Liver (tissue), 9 donors: ENCODE results near the gene SLC24A3. TPM values are rescaled to one million over a fixed set of nuclear protein-coding genes. Genes with fewer than 3 reads are reported as not detected.
"Not testable (repeated sequence)": the region's sequence is repeated elsewhere in the genome, so short reads cannot be mapped to it uniquely, and the experiment has no call there.

ENCODE experiments used
- DNase-seq: peaks from one replicate; pipeline ENCODE4 v3.0.0-alpha.2; 2017; ENCODE audit warnings: low spot score
- H3K27ac ChIP-seq, 2 donors: one replicate each; pipeline ENCODE4 v1.7.0; 2013; ENCODE audit warnings: inconsistent platforms in 2 of 2, low read length in 2 of 2, control low read depth in 1 of 2, low read depth in 1 of 2, mild to moderate bottlenecking in 1 of 2
- H3K27me3 ChIP-seq, 4 donors: one replicate each; pipeline versions ENCODE4 v1.6.1 to v1.7.0; 2013; ENCODE audit warnings: low read length in 3 of 4, inconsistent platforms in 1 of 4, mild to moderate bottlenecking in 1 of 4, moderate library complexity in 1 of 4; ENCODE audit not compliant: control insufficient read depth in 4 of 4, insufficient read depth in 4 of 4
- H3K36me3 ChIP-seq, 4 donors: one replicate each; pipeline versions ENCODE4 v1.6.1 to v1.7.0; 2013; ENCODE audit warnings: low read length in 3 of 4, mild to moderate bottlenecking in 3 of 4, low read depth in 1 of 4, moderate library complexity in 1 of 4; ENCODE audit not compliant: control insufficient read depth in 4 of 4, insufficient read depth in 3 of 4
- H3K4me1 ChIP-seq, 4 donors: one replicate each; pipeline versions ENCODE4 v1.6.1 to v1.7.0; 2013; ENCODE audit warnings: low read length in 3 of 4, mild to moderate bottlenecking in 3 of 4, moderate library complexity in 1 of 4; ENCODE audit not compliant: control insufficient read depth in 4 of 4, insufficient read depth in 4 of 4
- H3K4me3 ChIP-seq, 3 donors: one replicate each; pipeline versions ENCODE4 v1.6.1 to v1.7.0; 2013; ENCODE audit warnings: low read length in 3 of 3, control low read depth in 1 of 3, low read depth in 1 of 3, mild to moderate bottlenecking in 1 of 3
- H3K9ac ChIP-seq, 2 donors: one replicate each; pipeline ENCODE4 v1.7.0; 2013; ENCODE audit warnings: low read length in 2 of 2, mild to moderate bottlenecking in 2 of 2, moderate library complexity in 2 of 2, control low read depth in 1 of 2, low read depth in 1 of 2
- H3K9me3 ChIP-seq, 4 donors: one replicate each; pipeline versions ENCODE4 v1.6.1 to v1.7.0; 2013; ENCODE audit warnings: low read length in 3 of 4; ENCODE audit not compliant: control insufficient read depth in 4 of 4
- EGR1 ChIP-seq, 2 donors: IDR thresholded peaks; 2 replicates each; pipeline ENCODE4 v1.6.1; 2016 to 2018; ENCODE audit warnings: antibody characterized with exemption in 2 of 2, low read depth in 2 of 2
- FOXA1 ChIP-seq: IDR thresholded peaks from 2 replicates; pipeline ENCODE4 v1.6.1; 2016; ENCODE audit warnings: antibody characterized with exemption
- FOXA2 ChIP-seq: IDR thresholded peaks from 2 replicates; pipeline ENCODE4 v1.6.1; 2016; ENCODE audit warnings: antibody characterized with exemption
- GABPA ChIP-seq, 2 donors: IDR thresholded peaks in 1 of 2; conservative IDR thresholded peaks in 1 of 2; 2 replicates each; pipeline ENCODE4 v1.6.1; 2016; ENCODE audit warnings: antibody characterized with exemption in 2 of 2, mild to moderate bottlenecking in 1 of 2, moderate library complexity in 1 of 2
- HNF4G ChIP-seq: IDR thresholded peaks from 2 replicates; pipeline ENCODE4 v1.6.1; 2016; ENCODE audit warnings: antibody characterized with exemption
- RAD21 ChIP-seq, 2 donors: IDR thresholded peaks; 2 replicates each; pipeline ENCODE4 v1.6.1; 2016; ENCODE audit warnings: antibody characterized with exemption in 2 of 2, mild to moderate bottlenecking in 2 of 2
- RXRA ChIP-seq, 2 donors: IDR thresholded peaks; 2 replicates each; pipeline ENCODE4 v1.6.1; 2017 to 2018; ENCODE audit warnings: antibody characterized with exemption in 2 of 2, mild to moderate bottlenecking in 1 of 2
- SP1 ChIP-seq: IDR thresholded peaks from 2 replicates; pipeline ENCODE4 v1.6.1; 2018; ENCODE audit warnings: antibody characterized with exemption, mild to moderate bottlenecking
- TAF1 ChIP-seq: conservative IDR thresholded peaks from 2 replicates; pipeline ENCODE4 v1.6.1; 2016; ENCODE audit warnings: antibody characterized with exemption, mild to moderate bottlenecking
- YY1 ChIP-seq: IDR thresholded peaks from 2 replicates; pipeline ENCODE4 v1.6.1; 2016; ENCODE audit warnings: antibody characterized with exemption, mild to moderate bottlenecking
- WGBS: extraction: QIAGEN DNeasy Blood & Tissue Kit; methylation state at CpG from one replicate; pipeline ENCODE4 v1.1.7; 2013; 5-methylcytosine and 5-hydroxymethylcytosine counted together
- polyA plus RNA-seq, 2 donors: library from polyadenylated mRNA; stranded (reverse) in 1 of 2; unstranded in 1 of 2; fragments of 200-250 nt in 1 of 2; fragments of >200 nt in 1 of 2; fragmentation: Nextera tagmentation in 1 of 2; extraction: Ambion mirVana in 1 of 2; gene quantifications; one replicate each; pipeline versions ENCODE4 v1.2.1 to v1.2.3, GENCODE V29; 2013 to 2015
- total RNA-seq, 2 donors: library from RNA; depleted of rRNA; stranded (reverse); fragments of >200 nt; gene quantifications; one replicate each; pipeline ENCODE4 v1.2.3, GENCODE V29; 2014
- TF ChIP-seq, protein P1 (sequence below): IDR thresholded peaks from 2 replicates; pipeline ENCODE4 v1.6.1; 2016; ENCODE audit warnings: antibody characterized with exemption
- TF ChIP-seq, protein P2 (sequence below): IDR thresholded peaks from 2 replicates; pipeline ENCODE4 v1.6.1; 2016; ENCODE audit warnings: antibody characterized with exemption
- TF ChIP-seq, protein P3 (sequence below): IDR thresholded peaks from 2 replicates; pipeline ENCODE4 v1.6.1; 2016; ENCODE audit warnings: antibody characterized with exemption
- donor health status: healthy.
- donor health status: healthy.
- donor health status: healthy.
- donor health status: healthy.
- donor health status: healthy.

The SLC24A3 gene
- total and polyA plus RNA-seq, 4 donors, result 0.28 to 1.8 (median 0.46) TPM

DNA sequence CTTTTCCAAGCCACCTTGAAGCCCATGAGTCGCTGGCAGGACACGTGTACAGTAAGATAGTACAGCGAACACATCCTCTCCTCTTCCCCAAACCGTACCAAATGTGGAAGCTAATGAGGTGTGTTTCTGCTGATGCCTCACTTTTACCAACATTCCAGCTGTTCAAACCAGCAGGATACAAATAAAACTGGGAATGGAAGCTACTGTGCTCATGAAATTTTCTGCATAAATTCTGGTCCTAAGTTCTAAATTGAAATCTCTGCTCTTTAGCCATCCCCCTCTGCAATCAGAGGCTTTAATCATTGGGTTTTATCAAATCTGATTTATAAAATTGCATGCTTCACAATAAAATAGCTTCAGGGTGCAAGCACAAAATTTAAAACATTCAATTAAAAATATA is 463.8 kb downstream of the SLC24A3 start:
- Histone ChIP-seq H3K27me3 (no peaks in the 10 kb centered on the region), H3K36me3 (no peaks in the 10 kb centered on the region), H3K9ac (no peak overlapping the region), H3K4me1 (no peaks in the 10 kb centered on the region), H3K4me3 (no peak overlapping the region), H3K27ac (no peak overlapping the region), H3K9me3 (no peaks in the 10 kb centered on the region)
- DNase-seq, result no peak
- 86% methylated on average over 4 of the region's 4 CpGs for WGBS
- TF ChIP-seq RAD21 (IDR thresholded peaks at IDR 0.05) (no peak), EGR1 (IDR thresholded peaks at IDR 0.05; ENCODE audit: low read depth in 2 of 2) (no peak), SP1 (no peak), HNF4G (no peak)
- TF ChIP-seq, protein P1, sequence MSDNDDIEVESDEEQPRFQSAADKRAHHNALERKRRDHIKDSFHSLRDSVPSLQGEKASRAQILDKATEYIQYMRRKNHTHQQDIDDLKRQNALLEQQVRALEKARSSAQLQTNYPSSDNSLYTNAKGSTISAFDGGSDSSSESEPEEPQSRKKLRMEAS, result no peak

DNA sequence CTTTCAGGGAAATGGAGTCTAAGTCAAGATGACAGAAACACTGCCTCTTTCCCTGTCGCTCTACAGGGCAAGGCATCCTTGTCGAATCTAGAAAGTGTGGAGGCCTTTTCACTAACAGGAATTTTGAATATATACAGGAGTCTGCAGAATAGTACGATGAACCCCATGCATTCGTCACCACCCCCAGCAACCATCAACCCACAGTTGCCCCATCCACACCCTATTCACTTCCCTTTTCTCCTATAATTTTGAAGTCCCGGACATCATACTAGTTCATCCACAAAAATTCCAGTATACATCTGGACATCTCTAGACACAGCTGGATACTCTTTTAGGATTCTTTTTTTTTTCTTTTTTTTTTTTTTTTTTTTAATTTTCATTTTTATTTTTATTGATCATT is 464.9 kb downstream of the SLC24A3 start:
- DNase-seq, result no peak
- TF ChIP-seq SP1 (no peak), GABPA (IDR thresholded peaks at IDR 0.05 in 1 of 2, conservative IDR thresholded peaks at IDR 0.05 in 1 of 2) (no peak)
- TF ChIP-seq, protein P2, sequence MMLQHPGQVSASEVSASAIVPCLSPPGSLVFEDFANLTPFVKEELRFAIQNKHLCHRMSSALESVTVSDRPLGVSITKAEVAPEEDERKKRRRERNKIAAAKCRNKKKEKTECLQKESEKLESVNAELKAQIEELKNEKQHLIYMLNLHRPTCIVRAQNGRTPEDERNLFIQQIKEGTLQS, result no peak
- no peak overlapping the region for H3K4me3 ChIP-seq
- no peak overlapping the region for H3K9ac ChIP-seq
- H3K36me3 ChIP-seq, result no peaks in the 10 kb centered on the region
- no peaks in the 10 kb centered on the region for H3K9me3 ChIP-seq
- H3K27ac ChIP-seq, result no peak overlapping the region
- H3K4me1 ChIP-seq, result no peaks in the 10 kb centered on the region
- H3K27me3 ChIP-seq, result no peaks in the 10 kb centered on the region
- WGBS, result 77% methylated on average over 5 of the region's 5 CpGs

DNA sequence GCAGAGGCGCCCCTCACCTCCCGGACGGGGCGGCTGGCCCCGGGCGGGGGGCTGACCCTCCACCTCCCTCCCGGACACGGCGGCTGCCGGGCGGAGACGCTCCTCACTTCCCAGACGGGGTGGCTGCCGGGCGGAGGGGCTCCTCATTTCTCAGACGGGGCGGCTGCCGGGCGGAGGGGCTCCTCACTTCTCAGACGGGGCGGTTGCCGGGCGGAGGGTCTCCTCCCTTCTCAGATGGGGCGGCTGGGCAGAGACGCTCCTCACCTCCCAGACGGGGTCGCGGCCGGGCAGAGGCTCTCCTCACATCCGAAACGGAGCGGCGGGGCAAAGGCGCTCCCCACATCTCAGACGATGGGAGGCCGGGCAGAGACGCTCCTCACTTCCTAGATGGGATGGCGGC is 466.1 kb downstream of the SLC24A3 start:
- not testable (repeated sequence) for H3K27ac ChIP-seq, H3K27me3 ChIP-seq, H3K36me3 ChIP-seq, H3K4me1 ChIP-seq, H3K4me3 ChIP-seq, DNase-seq, H3K9ac ChIP-seq, H3K9me3 ChIP-seq
- 96% methylated on average over 33 of the region's 38 CpGs for WGBS

DNA sequence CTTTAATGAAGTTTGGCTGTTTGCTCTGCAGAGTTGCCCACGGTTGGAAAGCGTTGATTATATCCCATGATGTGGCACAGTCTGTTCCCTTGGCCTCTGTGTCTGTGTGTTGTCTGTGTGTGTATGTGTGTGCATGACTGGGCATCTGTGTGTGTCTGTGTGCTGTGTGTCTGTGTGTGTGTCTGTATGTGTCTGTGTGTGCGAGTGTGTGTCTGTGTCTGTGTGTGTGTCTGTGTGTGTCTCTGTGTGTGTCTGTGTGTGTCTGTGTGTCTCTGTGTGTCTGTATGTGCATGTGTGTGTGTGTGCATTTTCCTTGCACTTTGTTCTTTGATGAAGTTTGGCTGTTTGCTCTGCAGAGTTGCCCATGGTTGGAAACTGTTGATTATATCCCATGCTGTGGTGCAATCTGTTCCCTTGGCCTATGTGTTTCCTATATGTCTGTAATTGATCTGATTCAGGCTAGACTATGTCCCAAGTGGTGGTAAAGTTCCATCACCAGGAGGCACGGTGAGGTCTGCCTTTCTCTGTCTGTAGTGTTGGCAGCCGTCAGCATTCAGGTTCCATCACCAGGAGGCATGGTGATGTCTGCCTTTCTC is 467.6 kb downstream of the SLC24A3 start:
- Histone ChIP-seq H3K4me3 (no peak overlapping the region), H3K9ac (no peak overlapping the region), H3K27me3 (no peaks in the 10 kb centered on the region), H3K9me3 (no peaks in the 10 kb centered on the region), H3K4me1 (no peaks in the 10 kb centered on the region), H3K36me3 (no peaks in the 10 kb centered on the region), H3K27ac (no peak overlapping the region)
- DNase-seq, result no peak
- WGBS, result 70% methylated on average over 5 of the region's 5 CpGs
- TF ChIP-seq RXRA (IDR thresholded peaks at IDR 0.05), result no peak
- TF ChIP-seq FOXA2, result no peak
- TF ChIP-seq GABPA (IDR thresholded peaks at IDR 0.05 in 1 of 2, conservative IDR thresholded peaks at IDR 0.05 in 1 of 2), result no peak
- TF ChIP-seq, protein P3, sequence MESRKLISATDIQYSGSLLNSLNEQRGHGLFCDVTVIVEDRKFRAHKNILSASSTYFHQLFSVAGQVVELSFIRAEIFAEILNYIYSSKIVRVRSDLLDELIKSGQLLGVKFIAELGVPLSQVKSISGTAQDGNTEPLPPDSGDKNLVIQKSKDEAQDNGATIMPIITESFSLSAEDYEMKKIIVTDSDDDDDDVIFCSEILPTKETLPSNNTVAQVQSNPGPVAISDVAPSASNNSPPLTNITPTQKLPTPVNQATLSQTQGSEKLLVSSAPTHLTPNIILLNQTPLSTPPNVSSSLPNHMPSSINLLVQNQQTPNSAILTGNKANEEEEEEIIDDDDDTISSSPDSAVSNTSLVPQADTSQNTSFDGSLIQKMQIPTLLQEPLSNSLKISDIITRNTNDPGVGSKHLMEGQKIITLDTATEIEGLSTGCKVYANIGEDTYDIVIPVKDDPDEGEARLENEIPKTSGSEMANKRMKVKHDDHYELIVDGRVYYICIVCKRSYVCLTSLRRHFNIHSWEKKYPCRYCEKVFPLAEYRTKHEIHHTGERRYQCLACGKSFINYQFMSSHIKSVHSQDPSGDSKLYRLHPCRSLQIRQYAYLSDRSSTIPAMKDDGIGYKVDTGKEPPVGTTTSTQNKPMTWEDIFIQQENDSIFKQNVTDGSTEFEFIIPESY, result no peak
- TF ChIP-seq TAF1, result no peak
- TF ChIP-seq YY1, result no peak
- TF ChIP-seq, protein P1, result no peak
- no peak for TF ChIP-seq FOXA1
- no peak for TF ChIP-seq HNF4G
- TF ChIP-seq EGR1 (IDR thresholded peaks at IDR 0.05; ENCODE audit: low read depth in 2 of 2), result no peak
